Caco-2 (cell line): ENCODE data around the gene TMEM161A. TPM values are rescaled to one million over a fixed set of nuclear protein-coding genes. Genes with fewer than 3 reads are reported as not detected.
"Not testable (repeated sequence)": the region's sequence is repeated elsewhere in the genome, so short reads cannot be mapped to it uniquely, and the experiment has no call there.

Experiments used
- BruUV-seq: library from RNA; stranded (reverse); fragments of 400-500 nt; replicated peaks from 2 replicates; lab custom pipeline; 2021; lab: Mats Ljungman, UMichigan
- CTCF ChIA-PET: fragments of 300-600 bp; sonication (Branson Sonifier 250); formaldehyde crosslinking; loops from one replicate; lab custom pipeline; 2022; ENCODE audit warnings: antibody characterized with exemption; lab: Charles Lee
- POLR2A ChIA-PET: fragments of 300-600 bp; sonication (Branson Sonifier 250); formaldehyde crosslinking; loops from one replicate; lab custom pipeline; 2022; ENCODE audit warnings: antibody characterized with exemption; lab: Charles Lee
- DNase-seq, 2 experiments: peaks; one replicate each; pipeline versions ENCODE4 v3.0.0 to v3.0.0-alpha.2; 2020 to 2022
- H3K27me3 ChIP-seq: replicated peaks from 2 replicates; pipeline ENCODE4 v1.6.0; 2011; ENCODE audit warnings: low read length; ENCODE audit not compliant: control insufficient read depth, insufficient read depth
- H3K36me3 ChIP-seq: 2 replicates; pipeline ENCODE4 v1.5.1; 2011; ENCODE audit warnings: low read length; ENCODE audit not compliant: control insufficient read depth, insufficient read depth
- H3K4me1 ChIP-seq: fragments of 250-450 bp; sonication (Bioruptor Pico); 2 replicates; pipeline ENCODE4 v1.5.1; 2020; ENCODE audit warnings: mild to moderate bottlenecking
- H3K4me3 ChIP-seq: 2 replicates; pipeline ENCODE4 v1.5.1; 2011; ENCODE audit warnings: low read depth, mild to moderate bottlenecking, control low read depth, low read length
- H3K9me3 ChIP-seq: fragments of 250-450 bp; sonication (Bioruptor Pico); 2 replicates; pipeline ENCODE4 v1.5.1; 2020; ENCODE audit warnings: mild to moderate bottlenecking, moderate library complexity
- H3K27ac Mint-ChIP-seq: one replicate; pipeline ENCODE4 v1.8.0; 2022; ENCODE audit warnings: mixed read lengths; ENCODE audit not compliant: unreplicated experiment
- H3K27me3 Mint-ChIP-seq: one replicate; pipeline ENCODE4 v1.8.0; 2022; ENCODE audit warnings: mixed read lengths; ENCODE audit not compliant: insufficient read depth, unreplicated experiment
- H3K36me3 Mint-ChIP-seq: one replicate; pipeline ENCODE4 v1.8.0; 2022; ENCODE audit warnings: mild to moderate bottlenecking, mixed read lengths; ENCODE audit not compliant: insufficient read depth, unreplicated experiment
- H3K4me1 Mint-ChIP-seq: one replicate; pipeline ENCODE4 v1.8.0; 2022; ENCODE audit warnings: low read depth, mixed read lengths; ENCODE audit not compliant: unreplicated experiment
- H3K4me3 Mint-ChIP-seq: one replicate; pipeline ENCODE4 v1.8.0; 2022; ENCODE audit warnings: mild to moderate bottlenecking, moderate library complexity, mixed read lengths; ENCODE audit not compliant: unreplicated experiment
- H3K9me3 Mint-ChIP-seq: one replicate; pipeline ENCODE4 v1.8.0; 2022; ENCODE audit warnings: mixed read lengths; ENCODE audit not compliant: unreplicated experiment
- CTCF ChIP-seq, 2 experiments: fragments of 200-600 bp in 1 of 2; IDR thresholded peaks; 1 replicate in 1 of 2; 2 replicates in 1 of 2; pipeline versions ENCODE4 v1.5.1 to v1.8.0; 2011 to 2022; ENCODE audit warnings: antibody characterized with exemption in 1 of 2, control low read depth in 1 of 2, inconsistent platforms in 1 of 2, low read depth in 1 of 2, low read length in 1 of 2, mild to moderate bottlenecking in 1 of 2, moderate library complexity in 1 of 2; ENCODE audit not compliant: insufficient read depth in 1 of 2, severe bottlenecking in 1 of 2, unreplicated experiment in 1 of 2
- intact Hi-C: fragments of 100-400 bp; cut with micrococcal nuclease; formaldehyde crosslinking; loops from one replicate; pipeline ENCODE4 v1.10.0; 2022; ENCODE audit not compliant: unreplicated experiment
- total RNA-seq: library from RNA; stranded (reverse); gene quantifications from 2 replicates; pipeline ENCODE4 v1.2.3, GENCODE V29; 2022

The TMEM161A gene
- total RNA-seq, 1 experiment from 2014 or later: 36.9 TPM

DNA sequence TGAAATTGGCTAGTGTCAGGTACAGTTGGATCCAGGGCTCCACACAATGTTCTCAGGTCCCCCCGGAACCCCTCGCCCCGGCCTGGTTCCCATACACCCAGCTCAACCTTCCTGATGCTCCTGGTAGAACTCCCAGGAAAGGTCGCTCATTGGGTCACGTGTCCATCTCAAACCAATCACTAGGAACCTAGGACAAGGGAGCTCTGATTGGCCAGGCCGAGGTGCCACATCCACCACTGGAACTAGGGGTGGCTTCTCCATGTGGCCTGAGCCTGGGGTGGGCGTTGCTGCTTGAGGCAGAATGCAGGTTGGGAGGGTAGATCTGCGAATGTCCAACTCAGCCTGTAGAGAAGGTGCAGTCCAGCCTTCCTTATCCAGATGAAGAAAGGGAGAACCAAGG lies 38.7 kb upstream of the TMEM161A start:
- Histone ChIP-seq H3K27me3 (no peaks in the 10 kb centered on the region), H3K4me1 (no peaks in the 10 kb centered on the region), H3K4me3 (no peak overlapping the region), H3K36me3 (no peaks in the 10 kb centered on the region; the same call in 1 of the 2 replicates), H3K9me3 (no peaks in the 10 kb centered on the region)
- DNase-seq: no peak
- no TSS peak for BruUV-seq
- no peaks in the 10 kb centered on the region for H3K27me3 Mint-ChIP-seq
- H3K4me1 Mint-ChIP-seq: peaks cover 7% of the 10 kb centered on the region
- no peak overlapping the region for H3K27ac Mint-ChIP-seq
- no peaks in the 10 kb centered on the region for H3K9me3 Mint-ChIP-seq
- no peak for TF ChIP-seq CTCF (IDR thresholded peaks at IDR 0.05; ENCODE audit: insufficient read depth in 1 of 2, low read depth in 1 of 2, low read length in 1 of 2, severe bottlenecking in 1 of 2, unreplicated experiment in 1 of 2)
- ChIA-PET POLR2A (interaction anchor here (0.5 kb wide), 1 partner anchor 123 kb away, joined by 4 read pairs; no protein-coding TSS in a partner anchor), CTCF (no interaction called here)
- H3K36me3 Mint-ChIP-seq: peaks cover 27% of the 10 kb centered on the region
- H3K4me3 Mint-ChIP-seq: no peak overlapping the region
- intact Hi-C loops: no loop called here

GRCh38 chr19:19173243-19173642 lies 35.0 kb upstream of the TMEM161A start:
- intact Hi-C loops: loop anchor here (5.0 kb wide), 1 partner anchor 36 kb away; the partner anchor contains the start of gene TMEM161A
- H3K4me3 Mint-ChIP-seq, H3K27me3 ChIP-seq, H3K4me3 ChIP-seq, BruUV-seq, POLR2A ChIA-PET, H3K27ac Mint-ChIP-seq, H3K27me3 Mint-ChIP-seq, H3K4me1 ChIP-seq, H3K9me3 ChIP-seq, H3K9me3 Mint-ChIP-seq, H3K36me3 ChIP-seq, DNase-seq: not testable (repeated sequence)
- Mint-ChIP-seq H3K4me1 (peaks cover 21% of the 10 kb centered on the region), H3K36me3 (peaks cover 19% of the 10 kb centered on the region)
- CTCF ChIA-PET: interaction anchor here (0.7 kb wide), 1 partner anchor 192 kb away, joined by 3 read pairs; no protein-coding TSS in a partner anchor

- intact Hi-C loops: loop anchor here (5.0 kb wide), 1 partner anchor 35 kb away; the partner anchor contains the start of gene TMEM161A
- H3K36me3 Mint-ChIP-seq: peaks cover 14% of the 10 kb centered on the region
- Histone ChIP-seq H3K4me1 (no peaks in the 10 kb centered on the region; the same call in 1 of the 2 replicates), H3K4me3 (no peak overlapping the region), H3K27me3 (no peaks in the 10 kb centered on the region), H3K9me3 (no peaks in the 10 kb centered on the region), H3K36me3 (no peaks in the 10 kb centered on the region)
- ChIA-PET CTCF (no interaction called here), POLR2A (no interaction called here)
- peaks cover 3% of the 10 kb centered on the region for H3K27me3 Mint-ChIP-seq
- TF ChIP-seq CTCF (IDR thresholded peaks at IDR 0.05; ENCODE audit: insufficient read depth in 1 of 2, low read depth in 1 of 2, low read length in 1 of 2, severe bottlenecking in 1 of 2, unreplicated experiment in 1 of 2): no peak
- H3K27ac Mint-ChIP-seq: peak overlapping the region; percentile 54
- H3K4me3 Mint-ChIP-seq: no peak overlapping the region
- DNase-seq: peak in 1 of 2 experiments; percentile 29
- H3K4me1 Mint-ChIP-seq: peaks cover 21% of the 10 kb centered on the region
- no peaks in the 10 kb centered on the region for H3K9me3 Mint-ChIP-seq
- no TSS peak for BruUV-seq
These were observed 33.7 kb upstream of the TMEM161A start for GRCh38 chr19:19171821-19172532.
